ENCODE measurements around the gene AHCYL2.
A peak's percentile ranks its signal among the peaks of the same experiment; 100 is the strongest.
"Not testable (repeated sequence)": the region's sequence is repeated elsewhere in the genome, so short reads cannot be mapped to it uniquely, and the experiment has no call there.

AHCYL2 gene

DNA sequence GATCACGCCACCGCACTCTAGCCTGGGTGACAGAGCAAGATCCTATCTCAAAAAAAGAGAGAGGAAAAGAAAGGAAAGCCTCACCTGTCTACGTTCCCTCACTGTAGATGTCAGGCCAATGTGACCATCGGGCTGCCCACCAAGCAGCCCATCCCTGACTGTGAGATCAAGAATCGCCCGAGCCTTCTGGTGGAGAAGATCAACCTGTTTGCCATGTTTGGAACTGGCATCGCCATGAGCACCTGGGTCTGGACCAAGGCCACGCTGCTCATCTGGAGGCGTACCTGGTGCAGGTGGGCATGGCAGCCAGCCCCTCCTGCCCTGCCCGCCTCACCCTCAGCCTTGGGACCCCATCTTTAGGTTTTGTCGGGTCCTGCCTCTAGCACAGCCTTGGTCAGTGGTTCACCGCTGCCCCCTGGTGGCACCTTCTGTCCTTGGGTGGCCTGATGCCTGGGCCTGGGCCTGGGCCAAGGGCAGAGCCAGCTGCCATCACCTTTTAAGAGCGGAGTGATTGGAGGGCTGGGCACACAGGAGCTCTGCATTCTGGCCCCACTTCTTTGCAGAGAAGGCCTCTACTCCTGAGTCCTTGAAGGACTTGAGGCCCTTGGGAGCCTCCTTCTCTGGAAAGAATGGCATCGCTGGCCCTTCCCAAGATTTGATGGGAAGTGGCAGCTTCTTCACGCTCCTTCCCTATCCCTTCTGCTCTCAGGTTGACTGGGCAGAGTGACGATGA, 14.4 kb upstream of the AHCYL2 start:
- H3K4me3 ChIP-seq (ENCODE audit: low read length): no peak overlapping the region
- peak; percentile 48 for DNase-seq (ENCODE audit: low read depth)
- TF ChIP-seq, protein P1, sequence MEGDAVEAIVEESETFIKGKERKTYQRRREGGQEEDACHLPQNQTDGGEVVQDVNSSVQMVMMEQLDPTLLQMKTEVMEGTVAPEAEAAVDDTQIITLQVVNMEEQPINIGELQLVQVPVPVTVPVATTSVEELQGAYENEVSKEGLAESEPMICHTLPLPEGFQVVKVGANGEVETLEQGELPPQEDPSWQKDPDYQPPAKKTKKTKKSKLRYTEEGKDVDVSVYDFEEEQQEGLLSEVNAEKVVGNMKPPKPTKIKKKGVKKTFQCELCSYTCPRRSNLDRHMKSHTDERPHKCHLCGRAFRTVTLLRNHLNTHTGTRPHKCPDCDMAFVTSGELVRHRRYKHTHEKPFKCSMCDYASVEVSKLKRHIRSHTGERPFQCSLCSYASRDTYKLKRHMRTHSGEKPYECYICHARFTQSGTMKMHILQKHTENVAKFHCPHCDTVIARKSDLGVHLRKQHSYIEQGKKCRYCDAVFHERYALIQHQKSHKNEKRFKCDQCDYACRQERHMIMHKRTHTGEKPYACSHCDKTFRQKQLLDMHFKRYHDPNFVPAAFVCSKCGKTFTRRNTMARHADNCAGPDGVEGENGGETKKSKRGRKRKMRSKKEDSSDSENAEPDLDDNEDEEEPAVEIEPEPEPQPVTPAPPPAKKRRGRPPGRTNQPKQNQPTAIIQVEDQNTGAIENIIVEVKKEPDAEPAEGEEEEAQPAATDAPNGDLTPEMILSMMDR (conservative IDR thresholded peaks at IDR 0.05; ENCODE audit: low read length): peak; percentile 77

DNA sequence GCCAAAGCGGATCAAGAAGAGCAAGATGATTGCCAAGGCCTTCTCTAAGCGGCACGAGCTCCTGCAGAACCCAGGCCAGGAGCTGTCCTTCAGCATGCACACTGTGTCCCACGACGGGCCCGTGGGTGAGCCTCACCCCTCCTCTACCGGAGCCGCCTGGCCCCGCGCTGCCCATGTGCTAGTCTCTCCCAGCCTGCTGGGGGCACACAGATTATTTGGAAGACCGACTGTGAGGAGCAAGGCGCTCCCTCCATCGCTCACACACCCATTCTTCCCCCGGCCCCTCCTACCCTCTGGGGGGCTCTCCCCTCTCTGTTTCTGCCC, 13.9 kb upstream of the AHCYL2 start:
- no peak for DNase-seq (ENCODE audit: low read depth)

DNA sequence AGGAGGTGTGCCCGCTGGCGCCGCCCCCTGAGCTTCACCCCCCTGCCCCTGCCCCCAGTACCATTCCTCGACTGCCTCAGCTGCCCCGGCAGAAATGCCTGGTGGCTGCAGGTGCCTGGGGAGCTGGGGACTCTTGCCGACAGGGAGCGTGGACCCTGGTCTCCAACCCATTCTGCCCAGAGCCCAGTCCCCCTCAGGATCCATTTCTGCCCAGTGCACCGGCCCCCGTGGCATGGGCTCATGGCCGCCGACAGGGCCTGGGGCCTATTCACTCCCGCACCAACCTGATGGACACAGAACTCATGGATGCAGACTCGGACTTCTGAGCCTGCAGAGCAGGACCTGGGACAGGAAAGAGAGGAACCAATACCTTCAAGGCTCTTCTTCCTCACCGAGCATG, 12.7 kb upstream of the AHCYL2 start:
- no peak overlapping the region for H3K4me3 ChIP-seq (ENCODE audit: low read length)
- no peak for DNase-seq (ENCODE audit: low read depth)
- TF ChIP-seq, protein P1 (conservative IDR thresholded peaks at IDR 0.05; ENCODE audit: low read length): no peak

More for the DNA sequence above, 13.9 kb upstream of the AHCYL2 start:
- no peak overlapping the region for H3K4me3 ChIP-seq (ENCODE audit: low read length)
- TF ChIP-seq, protein P1 (conservative IDR thresholded peaks at IDR 0.05; ENCODE audit: low read length): no peak

DNA sequence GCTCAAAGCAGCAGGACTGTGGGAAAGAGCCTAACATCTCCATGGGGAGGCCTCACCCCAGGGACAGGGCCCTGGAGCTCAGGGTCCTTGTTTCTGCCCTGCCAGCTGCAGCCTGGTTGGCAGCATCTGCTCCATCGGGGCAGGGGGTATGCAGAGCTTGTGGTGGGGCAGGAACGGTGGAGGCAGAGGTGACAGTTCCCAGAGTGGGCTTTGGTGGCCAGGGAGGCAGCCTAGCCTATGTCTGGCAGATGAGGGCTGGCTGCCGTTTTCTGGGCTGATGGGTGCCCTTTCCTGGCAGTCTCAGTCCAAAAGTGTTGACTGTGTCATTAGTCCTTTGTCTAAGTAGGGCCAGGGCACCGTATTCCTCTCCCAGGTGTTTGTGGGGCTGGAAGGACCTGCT, 12.2 kb upstream of the AHCYL2 start:
- TF ChIP-seq, protein P1 (conservative IDR thresholded peaks at IDR 0.05; ENCODE audit: low read length): no peak
- no peak overlapping the region for H3K4me3 ChIP-seq (ENCODE audit: low read length)
- no peak for DNase-seq (ENCODE audit: low read depth)

DNA sequence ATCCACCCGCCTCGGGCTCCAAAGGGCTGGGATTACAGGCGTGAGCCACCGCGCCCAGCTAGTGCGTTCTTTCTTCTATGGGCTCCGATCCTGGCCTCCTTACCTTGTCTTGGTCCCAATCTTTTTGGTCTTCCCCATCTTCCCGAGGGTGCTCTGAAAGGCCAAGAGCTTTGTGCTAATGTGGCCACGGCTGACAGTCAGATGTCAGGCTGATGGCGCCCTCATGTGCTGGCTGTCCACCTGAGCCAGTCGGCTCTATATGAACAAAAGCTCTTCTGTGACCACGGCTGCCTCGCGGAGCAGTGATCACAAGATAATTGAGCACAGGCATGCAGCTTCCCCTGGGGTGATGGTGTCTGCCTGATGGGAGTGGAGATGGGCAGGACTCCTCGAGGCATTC, 11.0 kb upstream of the AHCYL2 start:
- no peak for DNase-seq (ENCODE audit: low read depth)
- TF ChIP-seq, protein P1 (conservative IDR thresholded peaks at IDR 0.05; ENCODE audit: low read length): no peak
- no peak overlapping the region for H3K4me3 ChIP-seq (ENCODE audit: low read length)

DNA sequence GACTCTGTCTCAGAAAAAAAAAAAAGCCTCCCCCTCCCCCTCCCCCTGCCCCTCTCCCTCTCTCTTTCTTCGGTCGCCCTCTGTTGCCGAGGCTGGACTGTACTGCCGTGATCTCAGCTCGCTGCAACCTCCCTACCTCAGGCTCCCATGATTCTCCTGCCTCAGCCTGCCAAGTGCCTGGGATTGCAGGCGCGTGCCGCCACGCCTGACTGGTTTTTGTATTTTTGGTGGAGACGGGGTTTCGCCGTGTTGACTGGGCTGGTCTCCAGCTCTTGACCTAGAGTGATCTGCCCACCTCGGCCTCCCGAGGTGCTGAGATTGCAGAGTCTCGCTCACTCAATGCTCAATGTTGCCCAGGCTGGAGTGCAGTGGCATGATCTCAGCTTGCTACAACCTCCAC, 9.1 kb upstream of the AHCYL2 start:
- H3K4me3 ChIP-seq (ENCODE audit: low read length); DNase-seq (ENCODE audit: low read depth): not testable (repeated sequence)

DNA sequence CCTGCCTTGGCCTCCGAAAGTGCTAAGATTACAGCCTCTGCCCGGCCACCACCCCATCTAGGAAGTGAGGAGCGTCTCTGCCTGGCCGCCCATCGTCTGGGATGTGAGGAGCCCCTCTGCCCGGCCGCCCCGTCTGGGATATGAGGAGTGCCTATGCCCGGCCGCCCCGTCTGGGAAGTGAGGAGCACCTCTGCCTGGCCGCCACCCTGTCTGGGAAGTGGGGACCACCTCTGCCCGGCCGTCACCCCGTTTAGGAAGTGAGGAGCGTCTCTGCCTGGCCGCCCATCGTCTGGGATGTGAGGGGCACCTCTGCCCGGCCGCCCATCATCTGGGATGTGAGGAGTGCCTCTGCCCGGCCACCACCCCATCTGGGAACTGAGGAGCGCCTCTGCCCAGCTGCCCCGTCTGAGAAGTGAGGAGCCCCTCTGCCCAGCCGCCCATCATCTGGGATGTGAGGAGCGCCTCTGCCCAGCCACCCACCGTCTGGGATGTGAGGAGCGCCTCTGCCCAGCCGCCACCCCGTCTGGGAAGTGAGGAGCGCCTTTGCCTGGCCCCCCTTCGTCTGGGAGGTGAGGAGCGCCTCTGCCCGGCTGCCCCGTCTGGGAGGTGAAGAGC, 8.6 kb upstream of the AHCYL2 start:
- not testable (repeated sequence) for DNase-seq (ENCODE audit: low read depth); H3K4me3 ChIP-seq (ENCODE audit: low read length)

DNA sequence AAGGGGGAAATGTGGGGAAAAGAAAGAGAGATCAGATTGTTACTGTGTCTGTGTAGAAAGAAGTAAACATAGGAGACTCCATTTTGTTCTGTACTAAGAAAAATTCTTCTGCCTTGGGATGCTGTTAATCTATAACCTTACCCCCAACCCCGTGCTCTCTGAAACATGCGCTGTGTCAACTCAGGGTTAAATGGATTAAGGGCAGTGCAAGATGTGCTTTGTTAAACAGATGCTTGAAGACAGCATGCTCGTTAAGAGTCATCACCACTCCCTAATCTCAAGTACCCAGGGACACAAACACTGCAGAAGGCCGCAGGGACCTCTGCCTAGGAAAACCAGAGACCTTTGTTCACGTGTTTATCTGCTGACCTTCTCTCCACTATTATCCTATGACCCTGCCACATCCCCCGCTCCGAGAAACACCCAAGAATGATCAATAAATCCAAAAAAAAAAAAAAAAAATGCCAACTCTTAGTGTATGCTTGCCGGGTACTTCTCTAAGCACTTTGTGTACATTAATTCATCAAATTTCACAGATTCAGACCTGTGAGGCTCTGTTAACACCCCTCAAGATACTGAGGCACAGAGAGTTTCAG, 7.9 kb upstream of the AHCYL2 start:
- DNase-seq (ENCODE audit: low read depth); H3K4me3 ChIP-seq (ENCODE audit: low read length): not testable (repeated sequence)

Data from AG10803 (cell line).